AG04449 (cell line): ENCODE data around the gene ZFP42.

Experiments
- CTCF ChIA-PET: fragments of 350-600 bp; formaldehyde crosslinking; extraction: SDS; loops from one replicate; lab custom pipeline; 2021; ENCODE audit warnings: antibody characterized with exemption; lab: Yijun Ruan, JAX
- POLR2A ChIA-PET: fragments of 400-600, 350-600 bp; formaldehyde crosslinking; extraction: SDS; loops from one replicate; lab custom pipeline; 2020; ENCODE audit warnings: antibody characterized with exemption, inconsistent platforms; lab: Yijun Ruan, JAX
- DNase-seq: peaks from one replicate; pipeline ENCODE4 v3.0.0-alpha.2; 2010; ENCODE audit warnings: low read depth, low spot score
- H3K4me3 ChIP-seq: 2 replicates; pipeline ENCODE4 v1.5.1; 2011; ENCODE audit warnings: low read depth, mild to moderate bottlenecking, control low read depth, low read length
- CTCF ChIP-seq: IDR thresholded peaks from one replicate; pipeline ENCODE4 v1.5.1; 2011; ENCODE audit warnings: mild to moderate bottlenecking, moderate library complexity, low read length, control low read depth, inconsistent platforms; ENCODE audit not compliant: insufficient read depth; ENCODE audit errors: missing control alignments

ZFP42 gene

GRCh38 chr4:187995322-187996207, at the start of gene ZFP42:
Gene ZFP42 (plus strand): TSS chr4:187995771. CDS start chr4:188002808, 7,037 bp downstream.
- no peak for DNase-seq
- POLR2A ChIA-PET, result no interaction called here
- no peak within 1 kb of the TSS for H3K4me3 ChIP-seq
- TF ChIP-seq CTCF, result no peak
- CTCF ChIA-PET, result no interaction called here

- H3K4me3 ChIP-seq, result no peak overlapping the region
- no peak for DNase-seq
- CTCF ChIA-PET, result no interaction called here
- POLR2A ChIA-PET, result no interaction called here
- no peak for TF ChIP-seq CTCF
These were observed 34.4 kb upstream of the ZFP42 start for GRCh38 chr4:187961171-187961570.

- no peak for DNase-seq
- TF ChIP-seq CTCF, result no peak
- H3K4me3 ChIP-seq, result no peak overlapping the region
- CTCF ChIA-PET, result no interaction called here
- POLR2A ChIA-PET, result no interaction called here
These were observed 33.6 kb upstream of the ZFP42 start for GRCh38 chr4:187961961-187962360.

GRCh38 chr4:187962926-187963325, 32.6 kb upstream of the ZFP42 start:
- no peak for TF ChIP-seq CTCF
- ChIA-PET CTCF (no interaction called here), POLR2A (no interaction called here)
- H3K4me3 ChIP-seq, result no peak overlapping the region
- DNase-seq, result no peak

GRCh38 chr4:187965726-187966125, 29.8 kb upstream of the ZFP42 start:
- POLR2A ChIA-PET, result no interaction called here

GRCh38 chr4:187972135-187972534, 23.4 kb upstream of the ZFP42 start:
- POLR2A ChIA-PET, result no interaction called here

More at GRCh38 chr4:187965726-187966125, 29.8 kb upstream of the ZFP42 start:
- no peak for DNase-seq
- no peak overlapping the region for H3K4me3 ChIP-seq
- CTCF ChIA-PET, result no interaction called here
- no peak for TF ChIP-seq CTCF

More at GRCh38 chr4:187972135-187972534, 23.4 kb upstream of the ZFP42 start:
- CTCF ChIA-PET, result interaction anchor here (0.7 kb wide), 1 partner anchor 292 kb away, joined by 3 read pairs; no protein-coding TSS in a partner anchor
- TF ChIP-seq CTCF, result no peak
- H3K4me3 ChIP-seq, result no peak overlapping the region
- no peak for DNase-seq
